Pancreas (tissue), 10 donors: ENCODE results near the gene GPR108. TPM values are rescaled to one million over a fixed set of nuclear protein-coding genes. Genes with fewer than 3 reads are reported as not detected.
"Not testable (repeated sequence)": the region's sequence is repeated elsewhere in the genome, so short reads cannot be mapped to it uniquely, and the experiment has no call there.

Source experiments
- ATAC-seq, 4 donors: fragments of 200-7000 bp; cut with Tn5 transposase; one replicate each; pipeline versions ENCODE4 v1.8.0 to v1.9.1; 2020; ENCODE audit warnings: mild to moderate bottlenecking in 4 of 4, moderate library complexity in 4 of 4
- DNase-seq, 6 donors: peaks; one replicate each; pipeline ENCODE4 v3.0.0-alpha.2; 2020
- FAIRE-seq: peaks from 2 replicates; lab custom pipeline; 2012; peaks lifted over from hg19 to GRCh38; lab: Jason Lieb, UNC
- H3K27ac ChIP-seq, 4 donors: fragments of 200-600 bp; sonication (generic); 1 replicate in 3 of 4; 2 replicates in 1 of 4; pipeline versions ENCODE4 v1.5.0 to v1.8.0; 2020
- H3K27me3 ChIP-seq, 4 donors: fragments of 200-600 bp; one replicate each; pipeline ENCODE4 v1.8.0; 2021
- H3K36me3 ChIP-seq, 3 donors: fragments of 200-600 bp; sonication (generic) in 1 of 3; one replicate each; pipeline versions ENCODE4 v1.5.0 to v1.8.0; 2020 to 2021
- H3K4me1 ChIP-seq, 3 donors: fragments of 200-600 bp; one replicate each; pipeline ENCODE4 v1.8.0; 2021
- H3K4me3 ChIP-seq, 4 donors: fragments of 200-600 bp; sonication (generic) in 2 of 4; one replicate each; pipeline versions ENCODE4 v1.5.0 to v1.8.0; 2020 to 2021
- H3K9me3 ChIP-seq, 4 donors: fragments of 200-600 bp; one replicate each; pipeline ENCODE4 v1.8.0; 2021
- CTCF ChIP-seq, 4 donors: fragments of 200-600 bp; sonication (generic) in 3 of 4; IDR thresholded peaks; one replicate each; pipeline versions ENCODE4 v1.5.0 to v1.8.0; 2021; ENCODE audit warnings: antibody characterized with exemption in 4 of 4
- WGBS, 2 donors: extraction: QIAGEN DNeasy Blood & Tissue Kit; methylation state at CpG; one replicate each; pipeline ENCODE4 v1.1.7; 2013; 5-methylcytosine and 5-hydroxymethylcytosine counted together
- intact Hi-C, 3 donors: fragments of 100-400 bp; cut with DNase I; formaldehyde crosslinking; loops; one replicate each; pipeline versions ENCODE4 v1.11.1 to v1.14.2; 2022
- polyA plus RNA-seq, 2 donors: library from polyadenylated mRNA; stranded (reverse); fragments of 200-250 nt; gene quantifications; one replicate each; pipeline ENCODE4 v1.2.3, GENCODE V29; 2013
- total RNA-seq, 6 donors: library from RNA; stranded (reverse); fragmentation: NEBNext Ultra II Directional in 4 of 6; extraction: Animal tissue kit (Norgen Biotek cat#: 25700) in 4 of 6; gene quantifications; one replicate each; pipeline versions ENCODE4 v1.2.1 to v1.2.4, GENCODE V29; 2021 to 2023
- donor health status: healthy with polysubstance abuse.
- donor health status: DM: no; HTN: no; CAD: no; lungs with moderate emphysema.
- donor health status: DM: no; HTN: no; CAD: no.
- donor health status: control.
- donor health status: control.
- donor health status: Bipolar disorder and iron deficiency.
- donor health status: DM: yes; HTN: yes; CAD: no.
- donor health status: DM: no; HTN: no; CAD: no.
- donor health status: DM: no; HTN: no; CAD: no.
- donor health status: DM: yes; HTN: yes; CAD: no.

GPR108 gene
- total and polyA plus RNA-seq, 8 donors, result 46.1 to 154 (median 54.0) TPM

- no peak for DNase-seq
- no peak overlapping the region for H3K27ac ChIP-seq
- no peaks in the 10 kb centered on the region for H3K27me3 ChIP-seq
- ATAC-seq, result no peak
- H3K4me3 ChIP-seq, result no peak overlapping the region
- no peaks in the 10 kb centered on the region for H3K4me1 ChIP-seq
- intact Hi-C loops, result no loop called here
- FAIRE-seq, result no peak
- no peak for TF ChIP-seq CTCF (IDR thresholded peaks at IDR 0.05)
- peaks cover 0 to 3% (median 0%) of the 10 kb centered on the region in 3 donors for H3K36me3 ChIP-seq
- no peaks in the 10 kb centered on the region for H3K9me3 ChIP-seq
- WGBS, 2 donors, result 84 to 91% methylated on average over 16 of the region's 16 CpGs
Observed at GRCh38 chr19:6712231-6712630, 25.1 kb downstream of the GPR108 start.

- no peak overlapping the region for H3K27ac ChIP-seq
- peaks cover 0 to 3% (median 0%) of the 10 kb centered on the region in 3 donors for H3K36me3 ChIP-seq
- DNase-seq (no peak), FAIRE-seq (no peak), ATAC-seq (no peak)
- H3K27me3 ChIP-seq, result no peaks in the 10 kb centered on the region
- intact Hi-C loops, result no loop called here
- H3K4me1 ChIP-seq, result no peaks in the 10 kb centered on the region
- no peaks in the 10 kb centered on the region for H3K9me3 ChIP-seq
- 81 to 88% methylated on average over 10 of the region's 10 CpGs for WGBS, 2 donors
- TF ChIP-seq CTCF (IDR thresholded peaks at IDR 0.05), result no peak
- H3K4me3 ChIP-seq, result no peak overlapping the region
Observed at GRCh38 chr19:6711605-6712004, 25.8 kb downstream of the GPR108 start.

- DNase-seq (no peak), FAIRE-seq (no peak), ATAC-seq (no peak)
- Histone ChIP-seq H3K27me3 (no peaks in the 10 kb centered on the region), H3K9me3 (no peaks in the 10 kb centered on the region), H3K27ac (no peak overlapping the region), H3K4me1 (no peaks in the 10 kb centered on the region), H3K36me3 (peaks cover 0 to 3% (median 0%) of the 10 kb centered on the region in 3 donors), H3K4me3 (no peak overlapping the region)
- 59 to 76% methylated on average over 9 of the region's 9 CpGs for WGBS, 2 donors
- intact Hi-C loops, result no loop called here
- no peak for TF ChIP-seq CTCF (IDR thresholded peaks at IDR 0.05)
Observed at GRCh38 chr19:6711078-6711361, 26.4 kb downstream of the GPR108 start.

- DNase-seq (no peak), FAIRE-seq (no peak), ATAC-seq (peak in 1 of 4 donors; percentile 28)
- WGBS, 2 donors, result 39 to 51% methylated on average over 30 of the region's 30 CpGs
- intact Hi-C loops, result no loop called here
- Histone ChIP-seq H3K27ac (no peak overlapping the region), H3K36me3 (peaks cover 0 to 3% (median 0%) of the 10 kb centered on the region in 3 donors), H3K27me3 (no peaks in the 10 kb centered on the region), H3K9me3 (no peaks in the 10 kb centered on the region), H3K4me3 (no peak overlapping the region), H3K4me1 (no peaks in the 10 kb centered on the region)
- TF ChIP-seq CTCF (IDR thresholded peaks at IDR 0.05), result no peak
Observed at GRCh38 chr19:6710273-6711077, 26.9 kb downstream of the GPR108 start.

GRCh38 chr19:6709549-6709948 is 27.8 kb downstream of the GPR108 start:
- TF ChIP-seq CTCF (IDR thresholded peaks at IDR 0.05), result no peak
- H3K27me3 ChIP-seq, result no peaks in the 10 kb centered on the region
- no peak overlapping the region for H3K27ac ChIP-seq
- ATAC-seq (no peak), FAIRE-seq (no peak), DNase-seq (no peak)
- 53 to 65% methylated on average over 14 of the region's 14 CpGs for WGBS, 2 donors
- intact Hi-C loops, result no loop called here
- H3K9me3 ChIP-seq, result no peaks in the 10 kb centered on the region
- no peaks in the 10 kb centered on the region for H3K4me1 ChIP-seq
- no peak overlapping the region for H3K4me3 ChIP-seq
- peaks cover 0 to 3% (median 0%) of the 10 kb centered on the region in 3 donors for H3K36me3 ChIP-seq

GRCh38 chr19:6708913-6709312 is 28.5 kb downstream of the GPR108 start:
- ATAC-seq, H3K9me3 ChIP-seq, FAIRE-seq, intact Hi-C loops, H3K27ac ChIP-seq, H3K4me1 ChIP-seq, H3K27me3 ChIP-seq, DNase-seq, H3K4me3 ChIP-seq, H3K36me3 ChIP-seq: not testable (repeated sequence)
- WGBS, 2 donors, result 71 to 84% methylated on average over 12 of the region's 12 CpGs
